ENCODE results near the gene CLEC17A. TPM values are rescaled to one million over a fixed set of nuclear protein-coding genes. Genes with fewer than 3 reads are reported as not detected.
"Not testable (repeated sequence)": the region's sequence is repeated elsewhere in the genome, so short reads cannot be mapped to it uniquely, and the experiment has no call there.

The CLEC17A gene
- total and polyA plus RNA-seq, 2 of the 8 experiments (the other 6 are each of a cell fraction or from before 2014, with no cell fraction given) = not detected

DNA sequence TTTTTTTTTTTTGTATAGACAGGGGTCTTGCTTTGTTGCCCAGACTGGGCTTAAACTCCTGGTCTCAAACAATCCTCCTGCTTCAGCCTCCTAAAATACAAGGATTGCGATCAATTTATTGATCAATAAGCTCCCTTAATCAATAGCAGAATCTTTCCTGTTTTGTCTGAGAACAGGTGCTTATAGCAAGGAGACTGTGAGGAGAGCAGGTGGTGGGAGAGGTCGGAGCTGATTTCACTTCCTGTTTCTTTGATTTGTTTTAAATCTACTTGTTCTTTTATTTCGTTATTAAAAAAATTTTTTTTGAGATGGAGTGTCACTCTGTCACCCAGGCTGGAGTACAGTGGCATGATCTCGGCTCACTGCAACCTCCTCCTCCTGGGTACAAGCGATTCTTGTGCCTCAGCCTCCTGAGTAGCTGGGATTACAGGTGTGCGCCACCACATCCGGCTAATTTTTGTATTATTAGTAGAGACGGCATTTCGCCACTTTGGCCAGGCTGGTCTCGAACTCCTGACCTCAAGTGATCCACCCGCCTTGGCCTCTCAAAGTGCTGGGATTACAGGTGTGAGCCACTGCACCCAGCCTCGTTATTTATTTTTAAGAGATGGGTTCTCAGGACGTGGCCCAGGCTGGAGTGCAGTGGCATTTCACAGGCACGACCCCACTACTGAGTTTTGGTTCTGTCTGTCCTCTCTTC, 30.7 kb downstream of the CLEC17A start:
- H2BK120ac ChIP-seq (replicated peaks; ENCODE audit: low read depth, low read length); H3K18ac ChIP-seq (ENCODE audit: extremely low read depth, low read length); H3K23me2 ChIP-seq (ENCODE audit: low read depth, low read length); H3K27ac ChIP-seq (ENCODE audit: low read depth, low read length); H2BK15ac ChIP-seq (ENCODE audit: low read length); H2AK5ac ChIP-seq (ENCODE audit: low read depth, low read length); H2BK12ac ChIP-seq (ENCODE audit: low read depth, low read length); H3K4me2 ChIP-seq (ENCODE audit: insufficient read depth in 1 of 2, low read depth in 2 of 2, low read length in 2 of 2); H4K5ac ChIP-seq (ENCODE audit: insufficient read length, low read depth, low read length); H3K4ac ChIP-seq (replicated peaks; ENCODE audit: insufficient read length, low read depth, low read length); FAIRE-seq; H2BK20ac ChIP-seq (ENCODE audit: low read length); H3K14ac ChIP-seq (ENCODE audit: insufficient read length); H4K91ac ChIP-seq (replicated peaks; ENCODE audit: insufficient read length, low read length); DNase-seq (ENCODE audit: low read depth in 1 of 2, low spot score in 2 of 2); H2BK5ac ChIP-seq (ENCODE audit: low read depth, low read length); H3K36me3 ChIP-seq (ENCODE audit: control insufficient read depth in 2 of 4, insufficient read depth in 4 of 4, low read length in 3 of 4); H3K4me1 ChIP-seq (replicated peaks in 1 of 4; ENCODE audit: control insufficient read depth in 3 of 4, insufficient read depth in 4 of 4, low read length in 3 of 4); H4K20me1 ChIP-seq (replicated peaks in 1 of 2; ENCODE audit: control insufficient read depth in 1 of 2, insufficient read depth in 2 of 2, low read length in 2 of 2); H3K4me3 ChIP-seq (ENCODE audit: extremely low read depth in 1 of 4, insufficient read depth in 2 of 4, low read depth in 3 of 4, low read length in 4 of 4); H4K8ac ChIP-seq (ENCODE audit: extremely low read depth, insufficient read depth, low read length); H3K23ac ChIP-seq (ENCODE audit: insufficient read length); POLR2A ChIA-PET (ENCODE audit: partially characterized antibody); H3K79me2 ChIP-seq (ENCODE audit: control insufficient read depth in 1 of 2, insufficient read depth in 2 of 2, low read length in 2 of 2); H3K9ac ChIP-seq (replicated peaks in 1 of 4; ENCODE audit: extremely low read depth in 1 of 4, low read depth in 3 of 4, low read length in 3 of 4); H3K79me1 ChIP-seq (ENCODE audit: low read depth, low read length); H2AFZ ChIP-seq (ENCODE audit: low read length); H3K56ac ChIP-seq (replicated peaks; ENCODE audit: insufficient read length, low read depth, low read length); H3K27me3 ChIP-seq (replicated peaks in 1 of 4; ENCODE audit: control insufficient read depth in 3 of 4, extremely low read depth in 1 of 4, insufficient read depth in 3 of 4, low read length in 3 of 4): not testable (repeated sequence)
- WGBS, 2 experiments (ENCODE audit: extremely low coverage in 1 of 2, insufficient coverage in 1 of 2, insufficient read length in 1 of 2, insufficient replicate concordance in 2 of 2, low coverage in 1 of 2, low lambda C conversion rate in 2 of 2, missing lambda C conversion rate in 1 of 2) = 76% methylated on average over 14 of the region's 14 CpGs; no CpG with 5 or more reads in 1 of the 2 experiments
- H3K9me3 ChIP-seq (ENCODE audit: insufficient read depth in 2 of 2, low read depth in 1 of 2, low read length in 1 of 2) = peaks cover 42 to 58% of the 10 kb centered on the region in 2 experiments
- CTCF ChIA-PET (ENCODE audit: partially characterized antibody) = interaction anchor here (1.6 kb wide), 1 partner anchor 69 kb away, joined by 3 read pairs; no protein-coding TSS in a partner anchor
